ENCODE data around the gene PKD1L1. TPM values are rescaled to one million over a fixed set of nuclear protein-coding genes. Genes with fewer than 3 reads are reported as not detected.

Gene PKD1L1
- total RNA-seq, 2 donors from 2014 or later: 0.40 to 1.2 TPM

GRCh38 chr7:47906883-47907282 lies 41.4 kb downstream of the PKD1L1 start:
- no peak for TF ChIP-seq CTCF (IDR thresholded peaks at IDR 0.05)
- Histone ChIP-seq H3K9ac (ENCODE audit: low read depth in 2 of 2, low read length in 2 of 2) (no peak overlapping the region), H3K9me3 (no peaks in the 10 kb centered on the region), H3K36me3 (no peaks in the 10 kb centered on the region), H3K4me1 (no peaks in the 10 kb centered on the region), H3K27me3 (no peaks in the 10 kb centered on the region), H3K27ac (no peak overlapping the region), H3K4me3 (no peak overlapping the region)
- intact Hi-C loops (cut with DNase I): no loop called here
- no peak for DNase-seq

GRCh38 chr7:47905076-47905920 lies 43.0 kb downstream of the PKD1L1 start:
- Histone ChIP-seq H3K27ac (no peak overlapping the region), H3K4me3 (no peak overlapping the region), H3K9ac (ENCODE audit: low read depth in 2 of 2, low read length in 2 of 2) (no peak overlapping the region), H3K27me3 (no peaks in the 10 kb centered on the region), H3K9me3 (no peaks in the 10 kb centered on the region), H3K4me1 (no peaks in the 10 kb centered on the region), H3K36me3 (no peaks in the 10 kb centered on the region)
- no peak for DNase-seq
- TF ChIP-seq CTCF (IDR thresholded peaks at IDR 0.05): no peak
- intact Hi-C loops (cut with DNase I): no loop called here

- H3K9ac ChIP-seq (ENCODE audit: low read depth in 2 of 2, low read length in 2 of 2): no peak overlapping the region
- no peaks in the 10 kb centered on the region for H3K27me3 ChIP-seq
- no peaks in the 10 kb centered on the region for H3K9me3 ChIP-seq
- no peak for DNase-seq
- no peaks in the 10 kb centered on the region for H3K36me3 ChIP-seq
- H3K4me1 ChIP-seq: no peaks in the 10 kb centered on the region
- TF ChIP-seq CTCF (IDR thresholded peaks at IDR 0.05): no peak
- intact Hi-C loops (cut with DNase I): no loop called here
- H3K27ac ChIP-seq: no peak overlapping the region
- H3K4me3 ChIP-seq: no peak overlapping the region
These were observed 46.3 kb downstream of the PKD1L1 start for GRCh38 chr7:47902013-47902412.

GRCh38 chr7:47901542-47901941 lies 46.7 kb downstream of the PKD1L1 start:
- DNase-seq: no peak
- intact Hi-C loops (cut with DNase I): no loop called here
- Histone ChIP-seq H3K9ac (ENCODE audit: low read depth in 2 of 2, low read length in 2 of 2) (no peak overlapping the region), H3K36me3 (no peaks in the 10 kb centered on the region), H3K4me3 (no peak overlapping the region), H3K27ac (no peak overlapping the region), H3K9me3 (no peaks in the 10 kb centered on the region), H3K4me1 (no peaks in the 10 kb centered on the region), H3K27me3 (no peaks in the 10 kb centered on the region)
- no peak for TF ChIP-seq CTCF (IDR thresholded peaks at IDR 0.05)

GRCh38 chr7:47897831-47898230 lies 50.4 kb downstream of the PKD1L1 start:
- TF ChIP-seq CTCF (IDR thresholded peaks at IDR 0.05): no peak
- H3K9ac ChIP-seq (ENCODE audit: low read depth in 2 of 2, low read length in 2 of 2): no peak overlapping the region
- no peak for DNase-seq
- H3K27ac ChIP-seq: no peak overlapping the region
- no peaks in the 10 kb centered on the region for H3K36me3 ChIP-seq
- H3K4me1 ChIP-seq: no peaks in the 10 kb centered on the region
- H3K9me3 ChIP-seq: no peaks in the 10 kb centered on the region
- H3K4me3 ChIP-seq: no peak overlapping the region
- intact Hi-C loops (cut with DNase I): no loop called here
- no peaks in the 10 kb centered on the region for H3K27me3 ChIP-seq
